Mucosa of stomach (tissue), 1 donor: ENCODE measurements around the gene NKX1-1.
"Not testable (repeated sequence)": the region's sequence is repeated elsewhere in the genome, so short reads cannot be mapped to it uniquely, and the experiment has no call there.

ENCODE experiments used
- H3K27me3 ChIP-seq: one replicate; pipeline ENCODE4 v1.7.0; 2013; ENCODE audit warnings: mild to moderate bottlenecking, low read length; ENCODE audit not compliant: control insufficient read depth, insufficient read depth
- H3K36me3 ChIP-seq: one replicate; pipeline ENCODE4 v1.7.0; 2013; ENCODE audit warnings: low read length; ENCODE audit not compliant: control insufficient read depth, insufficient read depth
- H3K4me1 ChIP-seq: one replicate; pipeline ENCODE4 v1.7.0; 2013; ENCODE audit warnings: mild to moderate bottlenecking, low read length; ENCODE audit not compliant: control insufficient read depth, insufficient read depth
- H3K4me3 ChIP-seq: one replicate; pipeline ENCODE4 v1.7.0; 2013; ENCODE audit warnings: low read length
- H3K9ac ChIP-seq: one replicate; pipeline ENCODE4 v1.7.0; 2013; ENCODE audit warnings: mild to moderate bottlenecking, low read length, moderate library complexity
- H3K9me3 ChIP-seq: one replicate; pipeline ENCODE4 v1.7.0; 2013; ENCODE audit warnings: mild to moderate bottlenecking, low read length, moderate library complexity; ENCODE audit not compliant: control insufficient read depth
- donor health status: Pancreatic carcinoma.

NKX1-1 gene

GRCh38 chr4:1399508-1400190 is 6.6 kb downstream of the NKX1-1 start:
- no peak overlapping the region for H3K4me3 ChIP-seq
- no peaks in the 10 kb centered on the region for H3K9me3 ChIP-seq
- H3K9ac ChIP-seq, result no peak overlapping the region
- peaks cover 49% of the 10 kb centered on the region for H3K27me3 ChIP-seq
- H3K36me3 ChIP-seq, result no peaks in the 10 kb centered on the region
- no peaks in the 10 kb centered on the region for H3K4me1 ChIP-seq

- Histone ChIP-seq H3K4me3 (no peak overlapping the region), H3K9me3 (no peaks in the 10 kb centered on the region), H3K4me1 (no peaks in the 10 kb centered on the region), H3K9ac (no peak overlapping the region), H3K36me3 (no peaks in the 10 kb centered on the region), H3K27me3 (peaks cover 41% of the 10 kb centered on the region)
These were observed 7.3 kb downstream of the NKX1-1 start for GRCh38 chr4:1398681-1399507.

- Histone ChIP-seq H3K4me3 (no peak overlapping the region), H3K9ac (no peak overlapping the region), H3K36me3 (no peaks in the 10 kb centered on the region), H3K9me3 (no peaks in the 10 kb centered on the region), H3K27me3 (peaks cover 27% of the 10 kb centered on the region), H3K4me1 (no peaks in the 10 kb centered on the region)
These were observed 9.3 kb downstream of the NKX1-1 start for GRCh38 chr4:1396806-1397455.

- Histone ChIP-seq H3K4me1 (no peaks in the 10 kb centered on the region), H3K9ac (no peak overlapping the region), H3K9me3 (no peaks in the 10 kb centered on the region), H3K27me3 (peaks cover 19% of the 10 kb centered on the region), H3K4me3 (no peak overlapping the region), H3K36me3 (no peaks in the 10 kb centered on the region)
These were observed 10.1 kb downstream of the NKX1-1 start for GRCh38 chr4:1395941-1396805.

GRCh38 chr4:1395389-1395820 is 10.8 kb downstream of the NKX1-1 start:
- not testable (repeated sequence) for H3K9me3 ChIP-seq, H3K4me1 ChIP-seq

GRCh38 chr4:1394554-1395388 is 11.5 kb downstream of the NKX1-1 start:
- H3K36me3 ChIP-seq, H3K9me3 ChIP-seq, H3K9ac ChIP-seq, H3K4me1 ChIP-seq, H3K27me3 ChIP-seq, H3K4me3 ChIP-seq: not testable (repeated sequence)

More at GRCh38 chr4:1395389-1395820, 10.8 kb downstream of the NKX1-1 start:
- not testable (repeated sequence) for H3K4me3 ChIP-seq, H3K36me3 ChIP-seq, H3K9ac ChIP-seq
- peaks cover 13% of the 10 kb centered on the region for H3K27me3 ChIP-seq

GRCh38 chr4:1393866-1394265 is 12.4 kb downstream of the NKX1-1 start:
- no peaks in the 10 kb centered on the region for H3K9me3 ChIP-seq
- no peak overlapping the region for H3K9ac ChIP-seq
- no peak overlapping the region for H3K4me3 ChIP-seq
- no peaks in the 10 kb centered on the region for H3K27me3 ChIP-seq
- no peaks in the 10 kb centered on the region for H3K4me1 ChIP-seq
- no peaks in the 10 kb centered on the region for H3K36me3 ChIP-seq

GRCh38 chr4:1393363-1393762 is 12.9 kb downstream of the NKX1-1 start:
- H3K36me3 ChIP-seq, H3K9ac ChIP-seq, H3K4me3 ChIP-seq, H3K4me1 ChIP-seq, H3K27me3 ChIP-seq, H3K9me3 ChIP-seq: not testable (repeated sequence)

GRCh38 chr4:1385373-1386340 is 20.6 kb downstream of the NKX1-1 start:
- Histone ChIP-seq H3K4me3 (no peak overlapping the region), H3K9me3 (no peaks in the 10 kb centered on the region), H3K4me1 (no peaks in the 10 kb centered on the region), H3K27me3 (no peaks in the 10 kb centered on the region), H3K36me3 (no peaks in the 10 kb centered on the region), H3K9ac (no peak overlapping the region)

GRCh38 chr4:1384675-1385372 is 21.4 kb downstream of the NKX1-1 start:
- no peaks in the 10 kb centered on the region for H3K36me3 ChIP-seq
- no peaks in the 10 kb centered on the region for H3K9me3 ChIP-seq
- H3K4me1 ChIP-seq, result no peaks in the 10 kb centered on the region
- no peak overlapping the region for H3K9ac ChIP-seq
- no peaks in the 10 kb centered on the region for H3K27me3 ChIP-seq
- no peak overlapping the region for H3K4me3 ChIP-seq
